Measurements from ENCODE around the gene NUP205. TPM values are rescaled to one million over a fixed set of nuclear protein-coding genes. Genes with fewer than 3 reads are reported as not detected.

The NUP205 gene
- total and polyA plus RNA-seq, 2 donors (not counting 1 experiment from before 2014, with no cell fraction given): 31.4 to 70.3 TPM

- ChIA-PET POLR2A (no interaction called here), CTCF (interaction anchor here (0.5 to 0.7 kb wide), 2 partner anchors 19 to 142 kb away, joined by 3 read pairs; no protein-coding TSS in a partner anchor)
- Mint-ChIP-seq H3K4me3 (no peak overlapping the region), H3K9me3 (ENCODE audit: insufficient read depth) (no peaks in the 10 kb centered on the region), H3K27me3 (no peaks in the 10 kb centered on the region), H3K27ac (no peak overlapping the region), H3K4me1 (no peaks in the 10 kb centered on the region)
- no peak overlapping the region for H2AFZ ChIP-seq (ENCODE audit: insufficient read depth, low read depth, low read length, poor library complexity, severe bottlenecking)
- 96% methylated on average over 6 of the region's 12 CpGs for WGBS (ENCODE audit: insufficient coverage)
- DNase-seq: no peak
- ATAC-seq (ENCODE audit: low read depth): no peak
- no peaks in the 10 kb centered on the region for H3K4me1 ChIP-seq (ENCODE audit: control insufficient read depth in 2 of 2, insufficient read depth in 2 of 2, low read length in 2 of 2)
- H3K4me3 ChIP-seq (ENCODE audit: control extremely low read depth in 1 of 5, extremely low read depth in 1 of 5, insufficient read depth in 1 of 5, low read depth in 2 of 5, low read length in 4 of 5): no peak overlapping the region
- peaks cover 2 to 8% of the 10 kb centered on the region in 2 experiments for H3K36me3 ChIP-seq (replicated peaks in 1 of 2; ENCODE audit: control extremely low read depth in 1 of 2, control insufficient read depth in 1 of 2, extremely low read depth in 1 of 2, insufficient read depth in 2 of 2, low read length in 1 of 2)
- H3K9ac ChIP-seq (ENCODE audit: low read length): no peak overlapping the region
- intact Hi-C loops (cut with micrococcal nuclease): no loop called here
- H3K4me2 ChIP-seq (replicated peaks; ENCODE audit: low read depth, low read length, poor library complexity, severe bottlenecking): no peak overlapping the region
- no peaks in the 10 kb centered on the region for H3K27me3 ChIP-seq (replicated peaks in 1 of 4; ENCODE audit: control extremely low read depth in 1 of 4, control insufficient read depth in 3 of 4, insufficient read depth in 4 of 4, low read length in 3 of 4)
- H3K27ac ChIP-seq (ENCODE audit: low read length in 2 of 2): no peak overlapping the region
- H3K79me2 ChIP-seq (ENCODE audit: control insufficient read depth, insufficient read depth, low read length): no peaks in the 10 kb centered on the region
- no peaks in the 10 kb centered on the region for H3K9me3 ChIP-seq (ENCODE audit: control extremely low read depth in 1 of 3, control insufficient read depth in 2 of 3, insufficient read depth in 1 of 3, low read length in 2 of 3)
- TF ChIP-seq CTCF (IDR thresholded peaks at IDR 0.05) (no peak), EZH2 (IDR thresholded peaks at IDR 0.05; ENCODE audit: borderline replicate concordance, insufficient read depth, low read depth, low read length, poor library complexity, severe bottlenecking) (no peak)
- no peaks in the 10 kb centered on the region for H4K20me1 ChIP-seq (ENCODE audit: control insufficient read depth, insufficient read depth, low read length, poor library complexity, severe bottlenecking)
Measured at GRCh38 chr7:135653340-135654080, 95.8 kb downstream of the NUP205 start.

- H3K4me1 Mint-ChIP-seq: peaks cover 13% of the 10 kb centered on the region
Measured at GRCh38 chr7:135658564-135658963, 100.8 kb downstream of the NUP205 start.

More at GRCh38 chr7:135658564-135658963, 100.8 kb downstream of the NUP205 start:
- Histone ChIP-seq H3K27ac (ENCODE audit: low read length in 2 of 2) (no peak overlapping the region), H3K79me2 (ENCODE audit: control insufficient read depth, insufficient read depth, low read length) (peaks cover 12% of the 10 kb centered on the region), H4K20me1 (ENCODE audit: control insufficient read depth, insufficient read depth, low read length, poor library complexity, severe bottlenecking) (no peaks in the 10 kb centered on the region), H3K4me3 (ENCODE audit: control extremely low read depth in 1 of 5, extremely low read depth in 1 of 5, insufficient read depth in 1 of 5, low read depth in 2 of 5, low read length in 4 of 5) (no peak overlapping the region), H2AFZ (ENCODE audit: insufficient read depth, low read depth, low read length, poor library complexity, severe bottlenecking) (no peak overlapping the region), H3K4me1 (ENCODE audit: control insufficient read depth in 2 of 2, insufficient read depth in 2 of 2, low read length in 2 of 2) (peaks cover 10 to 16% of the 10 kb centered on the region in 2 donors), H3K4me2 (replicated peaks; ENCODE audit: low read depth, low read length, poor library complexity, severe bottlenecking) (no peak overlapping the region), H3K36me3 (replicated peaks in 1 of 2; ENCODE audit: control extremely low read depth in 1 of 2, control insufficient read depth in 1 of 2, extremely low read depth in 1 of 2, insufficient read depth in 2 of 2, low read length in 1 of 2) (no peaks in the 10 kb centered on the region), H3K9me3 (ENCODE audit: control extremely low read depth in 1 of 3, control insufficient read depth in 2 of 3, insufficient read depth in 1 of 3, low read length in 2 of 3) (no peaks in the 10 kb centered on the region), H3K27me3 (replicated peaks in 1 of 4; ENCODE audit: control extremely low read depth in 1 of 4, control insufficient read depth in 3 of 4, insufficient read depth in 4 of 4, low read length in 3 of 4) (no peaks in the 10 kb centered on the region), H3K9ac (ENCODE audit: low read length) (no peak overlapping the region)
- no peak for ATAC-seq (ENCODE audit: low read depth)
- no peak for DNase-seq
- Mint-ChIP-seq H3K27me3 (no peaks in the 10 kb centered on the region), H3K4me3 (no peak overlapping the region), H3K27ac (no peak overlapping the region), H3K9me3 (ENCODE audit: insufficient read depth) (no peaks in the 10 kb centered on the region)
- TF ChIP-seq CTCF (IDR thresholded peaks at IDR 0.05) (no peak), EZH2 (IDR thresholded peaks at IDR 0.05; ENCODE audit: borderline replicate concordance, insufficient read depth, low read depth, low read length, poor library complexity, severe bottlenecking) (no peak)
- ChIA-PET CTCF (interaction anchor here (0.6 to 6.4 kb wide), 3 partner anchors 14 to 448 kb away, joined by 3 to 46 read pairs (median 8); no protein-coding TSS in a partner anchor), POLR2A (interaction anchor here (0.6 kb wide), 1 partner anchor 185 kb away, joined by 3 read pairs; no protein-coding TSS in a partner anchor)
- 91% methylated on average over 4 of the region's 5 CpGs for whole genome bisulfite sequencing (ENCODE audit: insufficient coverage)
- intact Hi-C loops (cut with micrococcal nuclease): no loop called here
